GM11168 (cell line): ENCODE measurements around the gene BDNF.
"Not testable (repeated sequence)": the region's sequence is repeated elsewhere in the genome, so short reads cannot be mapped to it uniquely, and the experiment has no call there.

Experiments used
- in situ Hi-C: fragments of 300-500 bp; cut with MboI; formaldehyde crosslinking; loops from one replicate; pipeline ENCODE4 v1.12.0; 2022; ENCODE audit warnings: low sequenced_read_pairs; ENCODE audit not compliant: unreplicated experiment

Gene BDNF

DNA sequence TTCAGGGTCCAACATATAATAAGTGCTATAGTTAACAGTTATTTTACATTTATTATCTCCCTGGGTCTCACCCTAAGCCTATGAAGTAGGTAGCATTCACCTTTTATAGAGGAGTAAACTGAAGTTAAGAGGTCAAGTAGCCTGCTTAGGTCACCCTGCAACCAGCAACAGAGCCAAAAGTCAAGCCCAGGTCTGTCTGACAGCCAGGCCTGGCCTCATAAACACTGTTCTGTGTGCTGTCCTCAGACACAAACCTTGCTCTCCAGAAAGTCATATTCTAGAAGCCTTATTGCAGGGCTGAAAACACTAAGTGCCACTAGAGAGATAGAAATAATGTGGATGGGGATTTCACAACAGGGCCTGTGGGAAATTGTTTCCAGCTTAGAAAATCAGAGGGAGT, 59.3 kb downstream of the BDNF start:
- in situ Hi-C loops = no loop called here

- in situ Hi-C loops = no loop called here
These were observed 64.7 kb downstream of the BDNF start for GRCh38 chr11:27635567-27636037.

DNA sequence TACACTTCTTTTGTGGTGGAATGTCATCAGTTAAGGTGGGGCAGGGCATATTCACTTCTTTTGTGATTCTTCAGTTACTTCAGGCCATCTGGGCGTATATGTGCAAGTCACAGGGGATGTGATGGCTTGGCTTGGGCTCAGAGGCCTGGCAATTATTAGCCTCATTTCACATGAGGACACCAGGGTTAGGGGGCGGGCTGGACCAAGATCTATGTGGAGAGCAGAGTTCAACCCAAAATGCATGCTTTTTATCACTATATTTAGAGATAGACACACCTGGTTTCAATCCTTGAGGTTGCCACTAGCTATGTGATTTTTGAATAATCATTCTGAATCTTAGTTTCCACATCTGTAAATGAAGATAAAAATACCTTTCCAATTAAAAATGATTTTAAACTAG, 65.5 kb downstream of the BDNF start:
- in situ Hi-C loops = not testable (repeated sequence)

DNA sequence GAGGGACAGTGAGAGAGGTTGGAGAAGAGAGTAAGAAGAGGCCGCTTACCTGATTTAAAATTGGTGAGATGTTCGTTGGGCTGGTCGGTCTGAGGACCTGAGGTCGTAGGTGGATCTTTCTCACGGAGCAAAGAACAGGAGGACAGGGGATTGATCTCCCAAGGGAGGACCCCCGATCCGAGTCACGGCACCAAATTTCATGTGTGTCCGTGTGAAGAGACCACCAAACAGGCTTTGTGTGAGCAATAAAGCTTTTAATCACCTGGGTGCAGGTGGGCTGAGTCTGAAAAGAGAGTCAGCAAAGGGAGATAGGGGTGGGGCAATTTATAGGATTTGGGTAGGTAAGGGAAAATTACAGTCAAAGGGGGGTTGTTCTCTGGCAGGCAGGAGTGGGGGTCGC, 66.0 kb downstream of the BDNF start:
- in situ Hi-C loops = not testable (repeated sequence)

GRCh38 chr11:27629023-27629422, 71.2 kb downstream of the BDNF start:
- in situ Hi-C loops = not testable (repeated sequence)

DNA sequence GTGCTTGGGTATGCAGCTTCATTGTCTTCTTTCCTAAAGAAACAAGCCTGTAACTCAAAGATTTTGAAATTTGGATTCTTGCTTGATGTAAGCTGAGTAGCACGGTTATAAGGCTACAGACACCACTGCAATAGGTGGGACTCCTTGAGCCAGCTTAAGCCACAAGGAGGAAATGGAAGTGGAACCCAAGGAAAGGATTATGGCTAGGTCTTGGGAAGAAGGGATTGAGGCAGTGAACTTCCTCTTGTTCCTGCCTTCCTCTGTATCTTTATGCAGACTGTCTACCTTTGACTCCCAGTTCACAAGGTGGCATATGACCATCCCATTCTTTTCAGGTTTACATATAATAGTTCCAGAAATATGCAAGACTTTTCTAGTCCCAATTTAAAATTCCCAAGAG, 72.3 kb downstream of the BDNF start:
- in situ Hi-C loops = no loop called here

DNA sequence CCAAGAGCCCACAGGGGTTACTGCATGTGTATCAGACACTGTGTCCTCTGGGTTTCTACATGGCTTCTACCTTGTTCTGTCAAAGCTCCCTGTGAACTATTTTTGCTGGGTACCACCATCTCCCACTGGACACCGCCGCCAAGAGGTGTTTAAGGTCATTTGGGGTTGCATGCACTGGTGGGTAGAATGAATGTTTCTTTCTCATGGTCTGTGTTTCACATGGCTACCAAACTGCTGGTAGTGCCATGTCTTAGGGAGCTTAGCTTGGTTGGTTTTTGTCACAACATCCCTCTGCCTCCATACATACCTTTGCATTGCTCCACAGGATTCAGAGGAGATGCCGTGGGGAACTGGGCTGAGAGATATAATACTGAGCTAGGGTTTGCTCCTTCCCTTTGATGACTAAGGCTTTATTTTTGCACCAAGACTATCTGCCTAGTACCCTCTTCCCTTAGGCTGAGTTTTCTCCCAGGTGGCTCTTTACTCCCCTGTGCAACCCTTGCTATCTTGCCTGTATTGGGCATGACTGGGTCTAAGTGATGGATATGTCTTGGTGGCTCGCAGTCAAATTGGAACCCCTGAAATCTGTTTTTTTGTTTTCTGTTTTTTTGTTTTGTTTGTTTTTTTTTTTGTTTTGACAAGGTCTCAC, 73.2 kb downstream of the BDNF start:
- in situ Hi-C loops = no loop called here

GRCh38 chr11:27626269-27626937, 73.9 kb downstream of the BDNF start:
- in situ Hi-C loops = no loop called here

DNA sequence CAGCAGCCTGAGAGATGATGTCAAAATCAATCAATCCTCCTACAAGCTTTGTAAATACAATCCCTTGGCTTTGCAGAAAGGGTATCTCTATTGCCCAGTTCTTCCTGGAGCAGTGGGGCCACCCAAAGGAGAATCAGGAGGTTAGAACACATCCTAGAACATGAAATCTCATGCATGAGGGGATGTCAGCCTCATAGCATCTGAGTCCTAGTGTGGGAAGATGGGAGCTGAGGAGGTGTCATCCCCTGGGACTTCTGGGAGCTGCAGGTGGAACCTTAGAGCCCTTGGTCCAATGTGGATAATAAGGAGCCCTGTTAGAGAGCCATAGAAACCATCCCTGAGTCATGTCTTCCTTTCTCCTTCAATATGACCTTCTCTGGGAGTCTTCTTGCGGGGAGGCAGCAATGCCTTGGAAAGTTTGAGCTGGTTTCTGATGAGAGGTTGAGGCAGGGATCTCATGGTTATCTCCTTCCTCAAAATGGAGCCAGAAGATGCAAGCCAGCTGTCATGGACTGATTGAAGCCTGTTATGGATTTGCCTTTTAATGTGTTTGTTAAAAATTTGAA, 74.8 kb downstream of the BDNF start:
- in situ Hi-C loops = no loop called here

DNA sequence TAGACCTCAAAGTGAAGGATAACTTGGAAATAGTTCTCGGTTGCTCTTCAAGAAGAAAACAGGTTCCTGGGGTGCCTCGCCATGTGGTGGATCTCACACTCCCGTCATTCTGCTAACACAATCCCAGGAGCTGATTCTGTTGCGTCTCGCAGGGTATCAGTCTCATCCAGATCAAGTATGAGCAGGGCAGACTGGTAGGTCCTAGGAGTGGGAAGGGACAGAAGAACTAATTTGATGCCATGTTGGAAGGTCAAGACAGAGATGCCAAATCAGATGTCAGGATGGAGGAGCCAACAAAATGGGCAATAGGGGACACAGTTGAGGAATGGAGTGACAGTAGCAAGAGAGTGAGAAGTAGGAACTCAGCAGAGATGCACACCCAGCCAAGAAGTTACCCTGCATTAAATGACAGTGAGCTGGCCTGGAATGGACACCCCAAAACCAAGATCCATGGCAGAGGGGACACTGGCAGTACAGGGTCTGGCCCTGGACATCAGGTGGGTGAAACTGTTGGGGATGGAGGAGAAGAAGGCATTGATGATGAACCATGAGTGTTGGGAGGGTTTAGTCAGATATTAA, 76.2 kb downstream of the BDNF start:
- in situ Hi-C loops = no loop called here

DNA sequence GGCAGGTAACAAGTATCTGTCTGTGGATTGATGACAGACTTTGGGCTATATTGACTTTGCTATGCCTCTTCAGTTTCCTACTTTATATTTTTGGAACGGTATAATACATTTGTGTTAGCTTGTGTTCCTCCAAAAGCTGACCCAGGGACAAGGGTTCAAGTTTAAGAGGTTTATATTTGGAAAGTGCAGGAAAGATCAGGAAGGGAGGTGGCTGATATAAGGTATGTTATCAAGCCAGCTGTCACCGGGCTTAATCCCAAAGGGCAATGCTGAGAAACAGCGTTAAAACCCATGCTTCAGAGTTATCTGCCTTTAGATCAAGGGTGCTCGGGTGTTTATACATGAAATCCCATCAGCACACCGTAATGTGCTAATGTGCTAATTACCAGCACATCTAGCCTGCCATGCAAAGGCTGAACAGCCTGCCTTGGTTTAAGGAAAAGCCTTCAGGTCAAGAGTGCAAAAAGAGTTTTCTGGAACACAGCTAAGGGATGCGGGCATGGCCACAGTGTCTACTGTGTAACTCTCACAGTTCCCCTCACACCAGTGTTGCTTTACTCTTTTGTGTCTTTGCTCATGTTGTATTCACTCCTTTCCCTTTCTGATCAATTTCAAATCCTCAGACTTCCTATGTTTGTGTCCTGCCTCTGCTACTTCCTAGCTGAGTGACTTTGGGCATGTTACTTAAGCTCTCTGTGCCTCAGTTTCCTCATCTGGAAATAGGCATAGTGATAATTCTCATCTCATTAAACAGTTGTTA, 77.5 kb downstream of the BDNF start:
- in situ Hi-C loops = no loop called here

DNA sequence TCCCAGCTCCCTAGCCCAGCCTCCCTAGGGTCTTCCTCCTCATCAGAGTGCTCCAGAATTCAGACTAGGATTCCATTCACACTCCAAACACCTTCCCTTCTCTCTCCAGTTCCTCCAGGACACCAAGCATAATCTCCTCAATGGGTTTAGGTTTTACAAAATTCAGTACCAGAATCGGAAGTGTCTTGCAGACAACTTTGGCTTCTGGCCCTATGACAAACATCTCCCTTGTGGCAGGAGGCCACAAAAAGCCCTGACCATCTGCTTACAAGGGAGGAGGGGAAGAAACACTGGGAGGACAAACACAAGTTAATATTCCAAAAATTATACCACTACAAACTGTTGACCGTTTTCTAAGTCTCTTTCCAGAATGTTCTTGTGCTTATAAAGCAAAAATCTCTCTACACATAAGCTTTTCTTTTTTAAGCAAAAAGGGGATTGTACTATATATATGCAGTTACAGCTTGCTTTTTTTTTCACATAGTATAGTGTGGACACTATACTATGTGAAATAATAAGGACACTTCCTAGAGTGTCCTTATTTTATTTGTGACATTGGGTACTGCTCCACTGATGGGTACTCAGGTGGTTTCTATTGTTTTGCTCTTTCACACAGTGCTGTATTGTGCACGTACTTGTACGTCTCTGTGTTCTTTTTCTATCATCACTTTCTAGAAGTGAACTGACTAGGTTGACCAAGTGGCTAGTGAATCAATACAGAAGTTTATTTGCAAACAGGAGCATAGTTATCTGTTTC, 78.7 kb downstream of the BDNF start:
- in situ Hi-C loops = no loop called here

DNA sequence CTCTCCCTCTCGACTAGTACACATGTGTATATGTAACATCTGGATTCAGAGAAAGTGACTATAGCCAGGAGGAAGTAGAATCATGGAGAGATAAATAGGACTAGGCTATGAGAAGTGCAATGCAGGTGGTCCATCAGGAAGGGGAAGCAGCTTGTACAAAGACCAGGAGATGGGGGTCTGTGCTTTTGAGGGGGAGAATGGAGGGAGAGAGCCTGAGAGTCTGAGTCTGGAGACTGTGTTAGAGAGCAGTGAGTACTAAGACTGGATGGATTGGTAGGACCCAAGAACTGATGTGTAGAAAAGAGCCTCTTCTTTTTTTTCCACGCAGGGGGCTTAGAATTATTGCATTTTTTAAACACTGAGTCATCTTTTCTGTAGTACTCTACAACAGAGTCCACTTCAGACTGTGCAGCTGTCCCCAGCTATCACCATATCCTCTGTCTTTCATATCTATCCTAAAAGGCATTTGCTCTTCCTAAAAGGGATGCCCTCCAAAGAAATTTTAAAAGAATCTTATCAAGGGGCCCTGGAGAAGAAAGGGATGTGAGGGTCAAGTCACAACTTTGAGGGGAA, 80.4 kb downstream of the BDNF start:
- in situ Hi-C loops = no loop called here

DNA sequence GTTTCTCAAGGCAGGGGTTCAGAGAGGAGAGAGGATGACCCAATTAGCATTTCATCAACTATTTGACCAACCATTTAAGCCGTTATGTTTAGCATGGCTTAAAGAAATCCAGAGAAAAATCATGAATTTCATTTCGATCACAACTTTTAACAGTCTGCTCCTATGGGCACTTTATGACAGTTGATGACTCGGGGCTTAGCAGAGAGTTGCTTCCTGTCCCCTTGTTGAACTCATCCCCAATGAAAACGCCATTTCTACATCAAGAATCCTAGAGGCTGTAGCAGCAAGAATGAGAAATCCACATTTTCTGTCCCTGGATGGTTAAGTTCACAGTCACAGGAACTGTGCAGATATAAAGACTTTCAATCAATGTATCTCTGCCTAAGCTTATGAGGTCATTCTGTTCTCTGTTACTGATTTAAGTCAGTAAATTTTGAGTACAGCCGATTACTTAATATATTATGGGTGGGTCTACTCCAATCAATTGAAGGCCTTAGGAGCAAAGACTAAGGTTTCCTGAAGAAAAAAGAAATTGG, 81.1 kb downstream of the BDNF start:
- in situ Hi-C loops = no loop called here

DNA sequence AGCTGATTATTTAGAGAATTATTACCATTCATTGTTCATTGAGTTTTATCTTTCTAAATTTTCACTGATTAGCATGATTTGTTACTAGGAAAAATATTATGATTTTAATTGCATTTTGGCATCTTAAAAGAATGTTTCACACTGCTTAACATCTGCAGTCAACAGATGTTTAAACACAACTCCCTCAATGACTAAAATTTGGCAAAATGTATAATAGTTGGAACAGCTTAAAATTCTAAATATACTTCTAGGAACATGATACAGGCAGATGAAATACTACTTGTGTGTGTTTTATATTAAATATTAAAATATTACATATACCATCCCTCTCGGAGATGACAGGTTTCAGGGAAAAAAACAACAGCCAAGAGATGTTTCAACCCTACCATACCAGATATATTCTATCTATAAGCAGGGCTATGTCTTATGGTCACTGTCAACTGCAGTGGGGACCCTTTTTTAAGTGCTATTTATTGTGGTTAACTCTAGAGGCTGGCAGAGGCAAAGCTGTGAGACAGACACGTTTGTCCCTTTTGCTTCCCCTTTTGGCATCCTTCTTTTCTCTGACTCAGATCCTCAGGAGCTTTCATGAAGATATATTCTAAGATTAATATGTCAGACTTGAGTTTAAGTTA, 81.9 kb downstream of the BDNF start:
- in situ Hi-C loops = no loop called here

DNA sequence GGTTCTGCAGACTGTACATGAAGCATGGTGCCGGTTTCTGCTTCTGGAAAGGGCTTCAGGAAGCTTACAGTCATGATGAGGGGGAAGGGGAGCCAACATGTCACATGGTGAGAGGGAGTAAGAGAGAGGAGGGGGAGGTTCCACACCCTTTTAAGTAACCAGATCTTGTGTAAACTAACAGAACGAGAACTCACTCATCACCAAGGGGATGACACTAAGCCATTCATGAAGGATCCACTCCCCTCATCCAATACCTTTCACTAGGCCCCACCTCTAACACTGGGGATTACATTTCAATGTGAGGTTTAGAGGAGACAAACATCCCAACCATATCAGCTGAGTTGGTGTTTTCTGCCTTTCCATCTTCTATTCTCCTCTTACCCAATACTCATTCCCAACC, 83.5 kb downstream of the BDNF start:
- in situ Hi-C loops = no loop called here

GRCh38 chr11:27615833-27616232, 84.4 kb downstream of the BDNF start:
- in situ Hi-C loops = no loop called here

DNA sequence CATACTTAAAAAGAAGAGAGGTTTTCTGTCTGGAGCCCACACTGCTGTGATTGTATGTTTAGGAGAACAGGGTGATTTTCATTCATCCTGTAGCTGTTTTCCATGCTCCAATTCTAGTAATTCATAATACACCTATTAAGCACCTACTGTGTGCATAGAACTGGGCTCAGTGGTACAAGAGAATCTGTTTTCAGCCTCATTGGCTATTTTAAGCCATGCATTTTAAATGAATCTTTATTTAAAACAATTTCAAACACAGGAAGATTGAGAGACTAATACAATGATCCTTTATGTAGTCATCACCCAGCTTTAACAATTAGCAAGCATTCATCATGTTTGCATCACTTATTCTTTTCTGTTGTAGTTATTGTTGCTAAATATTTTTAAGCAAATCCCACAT, 86.2 kb downstream of the BDNF start:
- in situ Hi-C loops = no loop called here
